GM23338 (cell line): Measurements from ENCODE around the gene MYO1G. TPM values are rescaled to one million over a fixed set of nuclear protein-coding genes. Genes with fewer than 3 reads are reported as not detected.
A peak's percentile ranks its signal among the peaks of the same experiment; 100 is the strongest.

Experiments used
- ATAC-seq: fragments of 200-7000 bp; cut with Tn5 transposase; 3 replicates; pipeline ENCODE4 v1.9.1; 2020
- DNase-seq: peaks from one replicate; pipeline ENCODE4 v3.0.0-alpha.2; 2015; ENCODE audit warnings: low spot score
- H2AFZ ChIP-seq: fragments of 200-600 bp; sonication (generic); 2 replicates; pipeline ENCODE4 v1.8.0; 2016; ENCODE audit warnings: antibody characterized with exemption, mild to moderate bottlenecking, moderate library complexity
- H3F3A ChIP-seq: fragments of 200-600 bp; sonication (generic); replicated peaks from 2 replicates; pipeline ENCODE4 v1.8.0; 2017; ENCODE audit warnings: antibody characterized with exemption, mixed run types, low read depth
- H3K27ac ChIP-seq: fragments of 200-600 bp; sonication (generic); 2 replicates; pipeline ENCODE4 v1.6.1; 2016; ENCODE audit warnings: low read depth
- H3K27me3 ChIP-seq: fragments of 200-600 bp; sonication (generic); 2 replicates; pipeline ENCODE4 v1.8.0; 2016; ENCODE audit warnings: mild to moderate bottlenecking, mixed run types, moderate library complexity; ENCODE audit not compliant: insufficient read depth
- H3K36me3 ChIP-seq: fragments of 200-600 bp; sonication (generic); 2 replicates; pipeline ENCODE4 v1.8.0; 2016; ENCODE audit warnings: mild to moderate bottlenecking; ENCODE audit not compliant: insufficient read depth
- H3K4me1 ChIP-seq: fragments of 200-600 bp; sonication (generic); 2 replicates; pipeline ENCODE4 v1.8.0; 2016; ENCODE audit warnings: mild to moderate bottlenecking, moderate library complexity; ENCODE audit not compliant: insufficient read depth
- H3K4me2 ChIP-seq: fragments of 200-600 bp; sonication (generic); 2 replicates; pipeline ENCODE4 v1.7.1; 2017; ENCODE audit warnings: mixed run types
- H3K4me3 ChIP-seq: fragments of 200-600 bp; sonication (generic); 2 replicates; pipeline ENCODE4 v1.6.1; 2016; ENCODE audit warnings: mixed run types
- H3K79me2 ChIP-seq: fragments of 200-600 bp; sonication (generic); replicated peaks from 2 replicates; pipeline ENCODE4 v1.8.0; 2017; ENCODE audit warnings: mild to moderate bottlenecking; ENCODE audit not compliant: insufficient read depth
- H3K9me2 ChIP-seq: fragments of 200-600 bp; sonication (generic); 2 replicates; pipeline ENCODE4 v1.8.0; 2017; ENCODE audit not compliant: insufficient read depth
- H4K20me1 ChIP-seq: fragments of 200-600 bp; sonication (generic); replicated peaks from 2 replicates; pipeline ENCODE4 v1.8.0; 2017; ENCODE audit warnings: mild to moderate bottlenecking; ENCODE audit not compliant: insufficient read depth
- H3K27ac Mint-ChIP-seq: 2 replicates; pipeline ENCODE4 v1.8.0; 2020; ENCODE audit warnings: inconsistent platforms, mild to moderate bottlenecking, moderate library complexity, mixed read lengths
- H3K27me3 Mint-ChIP-seq: 3 replicates; pipeline ENCODE4 v1.8.0; 2022; ENCODE audit warnings: low read depth, mild to moderate bottlenecking, moderate library complexity, mixed read lengths, inconsistent platforms; ENCODE audit not compliant: insufficient read depth, poor library complexity
- H3K36me3 Mint-ChIP-seq: 3 replicates; pipeline ENCODE4 v1.8.0; 2021; ENCODE audit warnings: low read depth, mild to moderate bottlenecking, inconsistent platforms, moderate library complexity, mixed read lengths
- H3K4me1 Mint-ChIP-seq: 3 replicates; pipeline ENCODE4 v1.8.0; 2020; ENCODE audit warnings: mild to moderate bottlenecking, inconsistent platforms, mixed read lengths
- H3K4me3 Mint-ChIP-seq: 3 replicates; pipeline ENCODE4 v1.8.0; 2021; ENCODE audit warnings: moderate library complexity, mild to moderate bottlenecking, inconsistent platforms, mixed read lengths
- H3K9me3 Mint-ChIP-seq: 3 replicates; pipeline ENCODE4 v1.8.0; 2020; ENCODE audit warnings: moderate library complexity, mild to moderate bottlenecking, inconsistent platforms, mixed read lengths
- CREB1 ChIP-seq: fragments of 250-450 bp; sonication (Bioruptor Pico); IDR thresholded peaks from 2 replicates; pipeline ENCODE4 v1.5.0; 2020; ENCODE audit warnings: low read depth, mild to moderate bottlenecking, moderate library complexity
- EZH2 ChIP-seq: fragments of 200-600 bp; sonication (generic); IDR thresholded peaks from one replicate; pipeline ENCODE4 v1.8.0; 2017; ENCODE audit warnings: antibody characterized with exemption, mild to moderate bottlenecking, low read depth; ENCODE audit not compliant: unreplicated experiment
- EZH2phosphoT487 ChIP-seq: fragments of 200-600 bp; sonication (generic); IDR thresholded peaks from one replicate; pipeline ENCODE4 v1.8.1; 2018; ENCODE audit warnings: antibody characterized with exemption; ENCODE audit not compliant: unreplicated experiment
- JUNB ChIP-seq: IDR thresholded peaks from one replicate; pipeline ENCODE4 v1.6.1; 2016; ENCODE audit warnings: antibody characterized with exemption; ENCODE audit not compliant: unreplicated experiment
- NANOG ChIP-seq: IDR thresholded peaks from 2 replicates; pipeline ENCODE4 v1.6.1; 2016; ENCODE audit warnings: antibody characterized with exemption, borderline replicate concordance
- POLR2AphosphoS5 ChIP-seq: IDR thresholded peaks from 2 replicates; pipeline ENCODE4 v1.6.1; 2016; ENCODE audit warnings: antibody characterized with exemption, low read depth
- STAT1 ChIP-seq: IDR thresholded peaks from one replicate; pipeline ENCODE4 v1.6.1; 2016; ENCODE audit warnings: antibody characterized with exemption; ENCODE audit not compliant: unreplicated experiment
- ZNF114 ChIP-seq: fragments of 250-450 bp; sonication (Bioruptor Pico); IDR thresholded peaks from 2 replicates; pipeline ENCODE4 v1.5.0; 2020; ENCODE audit warnings: mild to moderate bottlenecking, moderate library complexity
- ZNF331 ChIP-seq: fragments of 250-450 bp; sonication (Bioruptor Pico); IDR thresholded peaks from 2 replicates; pipeline ENCODE4 v1.5.0; 2020; ENCODE audit warnings: low read depth, mild to moderate bottlenecking, moderate library complexity
- polyA plus RNA-seq: library from polyadenylated mRNA; unstranded; fragments of >200 nt; fragmentation: Nextera tagmentation; extraction: Ambion mirVana; gene quantifications from 2 replicates; pipeline ENCODE4 v1.2.1, GENCODE V29; 2016
- total RNA-seq: library from RNA; depleted of rRNA; stranded (reverse); fragments of >200 nt; shearing (Covaris generic); gene quantifications from 2 replicates; pipeline ENCODE4 v1.2.3, GENCODE V29; 2014
- TF ChIP-seq, protein P1 (sequence below): IDR thresholded peaks from one replicate; pipeline ENCODE4 v1.6.1; 2018; ENCODE audit warnings: antibody characterized with exemption; ENCODE audit not compliant: unreplicated experiment
- TF ChIP-seq, protein P2 (sequence below), 2 experiments: fragments of 200-600 bp in 1 of 2; sonication (generic) in 1 of 2; conservative IDR thresholded peaks; 2 replicates each; pipeline versions ENCODE4 v1.5.1 to v1.6.1; 2016 to 2017; ENCODE audit warnings: antibody characterized with exemption in 2 of 2, low read depth in 2 of 2, mild to moderate bottlenecking in 2 of 2, moderate library complexity in 1 of 2
- TF ChIP-seq, protein P3 (sequence below): fragments of 250-450 bp; sonication (Bioruptor Pico); IDR thresholded peaks from 2 replicates; pipeline ENCODE4 v1.5.0; 2020; ENCODE audit warnings: mild to moderate bottlenecking, moderate library complexity
- TF ChIP-seq, protein P4 (sequence below): IDR thresholded peaks from 2 replicates; pipeline ENCODE4 v1.6.1; 2016; ENCODE audit warnings: antibody characterized with exemption

The MYO1G gene
- total and polyA plus RNA-seq, 2 experiments from 2014 or later: 0.10 to 0.11 TPM

DNA sequence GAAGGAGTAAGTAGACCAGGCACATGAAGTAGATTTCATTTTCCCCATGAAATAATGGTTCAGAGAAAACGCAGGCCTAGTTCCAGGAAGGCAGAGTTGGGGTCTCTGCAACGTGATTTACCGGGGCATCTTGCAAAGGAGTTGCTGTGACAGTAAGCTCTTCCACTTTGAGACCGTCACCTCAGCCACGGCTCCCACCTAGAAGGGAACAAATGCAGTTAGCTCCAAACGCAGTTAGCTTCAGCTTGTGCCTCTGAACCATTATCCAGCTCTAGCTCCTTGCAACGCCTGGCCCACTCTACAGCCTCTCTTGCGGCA lies 7.0 kb upstream of the MYO1G start:
- H3K4me2 ChIP-seq: peak overlapping the region; percentile 99
- H3K79me2 ChIP-seq: peaks cover 25% of the 10 kb centered on the region
- Mint-ChIP-seq H3K36me3 (peaks cover 54% of the 10 kb centered on the region), H3K4me3 (peak overlapping the region; percentile 100), H3K27me3 (peaks cover 25% of the 10 kb centered on the region), H3K9me3 (no peaks in the 10 kb centered on the region), H3K4me1 (peaks cover 30% of the 10 kb centered on the region), H3K27ac (peak overlapping the region; percentile 100)
- no peaks in the 10 kb centered on the region for H3K27me3 ChIP-seq
- peak overlapping the region; percentile 95 for H3K27ac ChIP-seq
- peaks cover 38% of the 10 kb centered on the region for H3K36me3 ChIP-seq
- peaks cover 52% of the 10 kb centered on the region for H3F3A ChIP-seq
- H2AFZ ChIP-seq: no peak overlapping the region
- H3K4me1 ChIP-seq: peaks cover 14% of the 10 kb centered on the region
- no peaks in the 10 kb centered on the region for H3K9me2 ChIP-seq
- ATAC-seq (no peak), DNase-seq (no peak)
- H3K4me3 ChIP-seq: peak overlapping the region; percentile 98
- TF ChIP-seq POLR2AphosphoS5 (no peak), ZNF114 (CRISPR knock-in tag) (no peak), EZH2 (no peak), CREB1 (CRISPR knock-in tag) (no peak), EZH2phosphoT487 (no peak), JUNB (no peak), NANOG (no peak), STAT1 (no peak), ZNF331 (CRISPR knock-in tag) (no peak)
- TF ChIP-seq, protein P1, sequence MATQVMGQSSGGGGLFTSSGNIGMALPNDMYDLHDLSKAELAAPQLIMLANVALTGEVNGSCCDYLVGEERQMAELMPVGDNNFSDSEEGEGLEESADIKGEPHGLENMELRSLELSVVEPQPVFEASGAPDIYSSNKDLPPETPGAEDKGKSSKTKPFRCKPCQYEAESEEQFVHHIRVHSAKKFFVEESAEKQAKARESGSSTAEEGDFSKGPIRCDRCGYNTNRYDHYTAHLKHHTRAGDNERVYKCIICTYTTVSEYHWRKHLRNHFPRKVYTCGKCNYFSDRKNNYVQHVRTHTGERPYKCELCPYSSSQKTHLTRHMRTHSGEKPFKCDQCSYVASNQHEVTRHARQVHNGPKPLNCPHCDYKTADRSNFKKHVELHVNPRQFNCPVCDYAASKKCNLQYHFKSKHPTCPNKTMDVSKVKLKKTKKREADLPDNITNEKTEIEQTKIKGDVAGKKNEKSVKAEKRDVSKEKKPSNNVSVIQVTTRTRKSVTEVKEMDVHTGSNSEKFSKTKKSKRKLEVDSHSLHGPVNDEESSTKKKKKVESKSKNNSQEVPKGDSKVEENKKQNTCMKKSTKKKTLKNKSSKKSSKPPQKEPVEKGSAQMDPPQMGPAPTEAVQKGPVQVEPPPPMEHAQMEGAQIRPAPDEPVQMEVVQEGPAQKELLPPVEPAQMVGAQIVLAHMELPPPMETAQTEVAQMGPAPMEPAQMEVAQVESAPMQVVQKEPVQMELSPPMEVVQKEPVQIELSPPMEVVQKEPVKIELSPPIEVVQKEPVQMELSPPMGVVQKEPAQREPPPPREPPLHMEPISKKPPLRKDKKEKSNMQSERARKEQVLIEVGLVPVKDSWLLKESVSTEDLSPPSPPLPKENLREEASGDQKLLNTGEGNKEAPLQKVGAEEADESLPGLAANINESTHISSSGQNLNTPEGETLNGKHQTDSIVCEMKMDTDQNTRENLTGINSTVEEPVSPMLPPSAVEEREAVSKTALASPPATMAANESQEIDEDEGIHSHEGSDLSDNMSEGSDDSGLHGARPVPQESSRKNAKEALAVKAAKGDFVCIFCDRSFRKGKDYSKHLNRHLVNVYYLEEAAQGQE: no peak
- TF ChIP-seq, protein P2, sequence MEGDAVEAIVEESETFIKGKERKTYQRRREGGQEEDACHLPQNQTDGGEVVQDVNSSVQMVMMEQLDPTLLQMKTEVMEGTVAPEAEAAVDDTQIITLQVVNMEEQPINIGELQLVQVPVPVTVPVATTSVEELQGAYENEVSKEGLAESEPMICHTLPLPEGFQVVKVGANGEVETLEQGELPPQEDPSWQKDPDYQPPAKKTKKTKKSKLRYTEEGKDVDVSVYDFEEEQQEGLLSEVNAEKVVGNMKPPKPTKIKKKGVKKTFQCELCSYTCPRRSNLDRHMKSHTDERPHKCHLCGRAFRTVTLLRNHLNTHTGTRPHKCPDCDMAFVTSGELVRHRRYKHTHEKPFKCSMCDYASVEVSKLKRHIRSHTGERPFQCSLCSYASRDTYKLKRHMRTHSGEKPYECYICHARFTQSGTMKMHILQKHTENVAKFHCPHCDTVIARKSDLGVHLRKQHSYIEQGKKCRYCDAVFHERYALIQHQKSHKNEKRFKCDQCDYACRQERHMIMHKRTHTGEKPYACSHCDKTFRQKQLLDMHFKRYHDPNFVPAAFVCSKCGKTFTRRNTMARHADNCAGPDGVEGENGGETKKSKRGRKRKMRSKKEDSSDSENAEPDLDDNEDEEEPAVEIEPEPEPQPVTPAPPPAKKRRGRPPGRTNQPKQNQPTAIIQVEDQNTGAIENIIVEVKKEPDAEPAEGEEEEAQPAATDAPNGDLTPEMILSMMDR (conservative IDR thresholded peaks at IDR 0.05; ENCODE audit: low read depth in 2 of 2): no peak
- TF ChIP-seq, protein P3, sequence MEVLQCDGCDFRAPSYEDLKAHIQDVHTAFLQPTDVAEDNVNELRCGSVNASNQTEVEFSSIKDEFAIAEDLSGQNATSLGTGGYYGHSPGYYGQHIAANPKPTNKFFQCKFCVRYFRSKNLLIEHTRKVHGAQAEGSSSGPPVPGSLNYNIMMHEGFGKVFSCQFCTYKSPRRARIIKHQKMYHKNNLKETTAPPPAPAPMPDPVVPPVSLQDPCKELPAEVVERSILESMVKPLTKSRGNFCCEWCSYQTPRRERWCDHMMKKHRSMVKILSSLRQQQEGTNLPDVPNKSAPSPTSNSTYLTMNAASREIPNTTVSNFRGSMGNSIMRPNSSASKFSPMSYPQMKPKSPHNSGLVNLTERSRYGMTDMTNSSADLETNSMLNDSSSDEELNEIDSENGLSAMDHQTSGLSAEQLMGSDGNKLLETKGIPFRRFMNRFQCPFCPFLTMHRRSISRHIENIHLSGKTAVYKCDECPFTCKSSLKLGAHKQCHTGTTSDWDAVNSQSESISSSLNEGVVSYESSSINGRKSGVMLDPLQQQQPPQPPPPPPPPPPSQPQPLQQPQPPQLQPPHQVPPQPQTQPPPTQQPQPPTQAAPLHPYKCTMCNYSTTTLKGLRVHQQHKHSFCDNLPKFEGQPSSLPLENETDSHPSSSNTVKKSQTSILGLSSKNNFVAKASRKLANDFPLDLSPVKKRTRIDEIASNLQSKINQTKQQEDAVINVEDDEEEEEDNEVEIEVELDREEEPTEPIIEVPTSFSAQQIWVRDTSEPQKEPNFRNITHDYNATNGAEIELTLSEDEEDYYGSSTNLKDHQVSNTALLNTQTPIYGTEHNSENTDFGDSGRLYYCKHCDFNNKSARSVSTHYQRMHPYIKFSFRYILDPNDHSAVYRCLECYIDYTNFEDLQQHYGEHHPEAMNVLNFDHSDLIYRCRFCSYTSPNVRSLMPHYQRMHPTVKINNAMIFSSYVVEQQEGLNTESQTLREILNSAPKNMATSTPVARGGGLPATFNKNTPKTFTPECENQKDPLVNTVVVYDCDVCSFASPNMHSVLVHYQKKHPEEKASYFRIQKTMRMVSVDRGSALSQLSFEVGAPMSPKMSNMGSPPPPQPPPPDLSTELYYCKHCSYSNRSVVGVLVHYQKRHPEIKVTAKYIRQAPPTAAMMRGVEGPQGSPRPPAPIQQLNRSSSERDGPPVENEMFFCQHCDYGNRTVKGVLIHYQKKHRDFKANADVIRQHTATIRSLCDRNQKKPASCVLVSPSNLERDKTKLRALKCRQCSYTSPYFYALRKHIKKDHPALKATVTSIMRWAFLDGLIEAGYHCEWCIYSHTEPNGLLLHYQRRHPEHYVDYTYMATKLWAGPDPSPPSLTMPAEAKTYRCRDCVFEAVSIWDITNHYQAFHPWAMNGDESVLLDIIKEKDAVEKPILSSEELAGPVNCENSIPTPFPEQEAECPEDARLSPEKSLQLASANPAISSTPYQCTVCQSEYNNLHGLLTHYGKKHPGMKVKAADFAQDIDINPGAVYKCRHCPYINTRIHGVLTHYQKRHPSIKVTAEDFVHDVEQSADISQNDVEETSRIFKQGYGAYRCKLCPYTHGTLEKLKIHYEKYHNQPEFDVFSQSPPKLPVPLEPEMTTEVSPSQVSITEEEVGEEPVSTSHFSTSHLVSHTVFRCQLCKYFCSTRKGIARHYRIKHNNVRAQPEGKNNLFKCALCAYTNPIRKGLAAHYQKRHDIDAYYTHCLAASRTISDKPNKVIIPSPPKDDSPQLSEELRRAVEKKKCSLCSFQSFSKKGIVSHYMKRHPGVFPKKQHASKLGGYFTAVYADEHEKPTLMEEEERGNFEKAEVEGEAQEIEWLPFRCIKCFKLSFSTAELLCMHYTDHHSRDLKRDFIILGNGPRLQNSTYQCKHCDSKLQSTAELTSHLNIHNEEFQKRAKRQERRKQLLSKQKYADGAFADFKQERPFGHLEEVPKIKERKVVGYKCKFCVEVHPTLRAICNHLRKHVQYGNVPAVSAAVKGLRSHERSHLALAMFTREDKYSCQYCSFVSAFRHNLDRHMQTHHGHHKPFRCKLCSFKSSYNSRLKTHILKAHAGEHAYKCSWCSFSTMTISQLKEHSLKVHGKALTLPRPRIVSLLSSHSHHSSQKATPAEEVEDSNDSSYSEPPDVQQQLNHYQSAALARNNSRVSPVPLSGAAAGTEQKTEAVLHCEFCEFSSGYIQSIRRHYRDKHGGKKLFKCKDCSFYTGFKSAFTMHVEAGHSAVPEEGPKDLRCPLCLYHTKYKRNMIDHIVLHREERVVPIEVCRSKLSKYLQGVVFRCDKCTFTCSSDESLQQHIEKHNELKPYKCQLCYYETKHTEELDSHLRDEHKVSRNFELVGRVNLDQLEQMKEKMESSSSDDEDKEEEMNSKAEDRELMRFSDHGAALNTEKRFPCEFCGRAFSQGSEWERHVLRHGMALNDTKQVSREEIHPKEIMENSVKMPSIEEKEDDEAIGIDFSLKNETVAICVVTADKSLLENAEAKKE: no peak
- TF ChIP-seq, protein P4, sequence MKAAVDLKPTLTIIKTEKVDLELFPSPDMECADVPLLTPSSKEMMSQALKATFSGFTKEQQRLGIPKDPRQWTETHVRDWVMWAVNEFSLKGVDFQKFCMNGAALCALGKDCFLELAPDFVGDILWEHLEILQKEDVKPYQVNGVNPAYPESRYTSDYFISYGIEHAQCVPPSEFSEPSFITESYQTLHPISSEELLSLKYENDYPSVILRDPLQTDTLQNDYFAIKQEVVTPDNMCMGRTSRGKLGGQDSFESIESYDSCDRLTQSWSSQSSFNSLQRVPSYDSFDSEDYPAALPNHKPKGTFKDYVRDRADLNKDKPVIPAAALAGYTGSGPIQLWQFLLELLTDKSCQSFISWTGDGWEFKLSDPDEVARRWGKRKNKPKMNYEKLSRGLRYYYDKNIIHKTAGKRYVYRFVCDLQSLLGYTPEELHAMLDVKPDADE: no peak
- H4K20me1 ChIP-seq: peaks cover 21% of the 10 kb centered on the region
